Left lobe of liver (tissue), 2 donors: ENCODE results near the gene TIAM2. TPM values are rescaled to one million over a fixed set of nuclear protein-coding genes. Genes with fewer than 3 reads are reported as not detected.
"Not testable (repeated sequence)": the region's sequence is repeated elsewhere in the genome, so short reads cannot be mapped to it uniquely, and the experiment has no call there.

Experiments used
- ATAC-seq: fragments of 200-7000 bp; cut with Tn5 transposase; one replicate; pipeline ENCODE4 v1.9.1; 2020; ENCODE audit warnings: mild to moderate bottlenecking, moderate library complexity
- DNase-seq: peaks from one replicate; pipeline ENCODE4 v3.0.0-alpha.2; 2020; ENCODE audit warnings: low spot score
- total RNA-seq: library from RNA; stranded (reverse); gene quantifications from one replicate; pipeline ENCODE4 v1.2.1, GENCODE V29; 2021
- donor health status: DM: no; HTN: no; CAD: no; lungs with moderate emphysema.
- donor health status: DM: no; HTN: yes; CAD: no.

Gene TIAM2
- total RNA-seq, 1 donor from 2014 or later = 2.0 TPM

GRCh38 chr6:155088856-155089255, 93.7 kb downstream of the TIAM2 start:
- DNase-seq = no peak
- ATAC-seq = no peak

GRCh38 chr6:155089746-155090145, 94.6 kb downstream of the TIAM2 start:
- DNase-seq = no peak

GRCh38 chr6:155090166-155090565, 95.1 kb downstream of the TIAM2 start:
- ATAC-seq = no peak
- DNase-seq = no peak

More at GRCh38 chr6:155089746-155090145, 94.6 kb downstream of the TIAM2 start:
- no peak for ATAC-seq

GRCh38 chr6:155091756-155092155, 96.6 kb downstream of the TIAM2 start:
- no peak for ATAC-seq
- DNase-seq = no peak

GRCh38 chr6:155093430-155093829, 98.3 kb downstream of the TIAM2 start:
- ATAC-seq = no peak

GRCh38 chr6:155100087-155100486, 105.0 kb downstream of the TIAM2 start:
- no peak for DNase-seq
- ATAC-seq = no peak

More at GRCh38 chr6:155093430-155093829, 98.3 kb downstream of the TIAM2 start:
- no peak for DNase-seq

GRCh38 chr6:155100591-155100990, 105.5 kb downstream of the TIAM2 start:
- DNase-seq (no peak), ATAC-seq (no peak)

- DNase-seq, ATAC-seq: not testable (repeated sequence)
These were observed 108.0 kb downstream of the TIAM2 start for GRCh38 chr6:155103083-155103645.

GRCh38 chr6:155103816-155104366, 108.8 kb downstream of the TIAM2 start:
- DNase-seq (no peak), ATAC-seq (no peak)

- ATAC-seq = no peak
These were observed 111.5 kb downstream of the TIAM2 start for GRCh38 chr6:155106456-155107115.

GRCh38 chr6:155107432-155108069, 112.4 kb downstream of the TIAM2 start:
- ATAC-seq (no peak), DNase-seq (no peak)

More at GRCh38 chr6:155106456-155107115, 111.5 kb downstream of the TIAM2 start:
- no peak for DNase-seq

GRCh38 chr6:155108070-155108820, 113.1 kb downstream of the TIAM2 start:
- DNase-seq (no peak), ATAC-seq (no peak)

- no peak for DNase-seq
- no peak for ATAC-seq
These were observed 115.6 kb downstream of the TIAM2 start for GRCh38 chr6:155110721-155111120.

GRCh38 chr6:155112757-155113156, 117.6 kb downstream of the TIAM2 start:
- ATAC-seq = no peak
- DNase-seq = no peak

- ATAC-seq (no peak), DNase-seq (no peak)
These were observed 120.9 kb downstream of the TIAM2 start for GRCh38 chr6:155115893-155116570.

GRCh38 chr6:155116571-155116910, 121.4 kb downstream of the TIAM2 start:
- DNase-seq (no peak), ATAC-seq (no peak)

GRCh38 chr6:155117256-155117655, 122.1 kb downstream of the TIAM2 start:
- ATAC-seq = no peak
- no peak for DNase-seq

GRCh38 chr6:155117785-155118184, 122.7 kb downstream of the TIAM2 start:
- ATAC-seq = no peak
- no peak for DNase-seq

GRCh38 chr6:155119201-155119600, 124.1 kb downstream of the TIAM2 start:
- ATAC-seq = not testable (repeated sequence)

GRCh38 chr6:155120034-155120433, 124.9 kb downstream of the TIAM2 start:
- ATAC-seq = no peak
- no peak for DNase-seq

More at GRCh38 chr6:155119201-155119600, 124.1 kb downstream of the TIAM2 start:
- DNase-seq = not testable (repeated sequence)

GRCh38 chr6:155121294-155121693, 126.2 kb downstream of the TIAM2 start:
- ATAC-seq (no peak), DNase-seq (no peak)
